ENCODE data around the gene PTGER4.
"Not testable (repeated sequence)": the region's sequence is repeated elsewhere in the genome, so short reads cannot be mapped to it uniquely, and the experiment has no call there.

The PTGER4 gene

DNA sequence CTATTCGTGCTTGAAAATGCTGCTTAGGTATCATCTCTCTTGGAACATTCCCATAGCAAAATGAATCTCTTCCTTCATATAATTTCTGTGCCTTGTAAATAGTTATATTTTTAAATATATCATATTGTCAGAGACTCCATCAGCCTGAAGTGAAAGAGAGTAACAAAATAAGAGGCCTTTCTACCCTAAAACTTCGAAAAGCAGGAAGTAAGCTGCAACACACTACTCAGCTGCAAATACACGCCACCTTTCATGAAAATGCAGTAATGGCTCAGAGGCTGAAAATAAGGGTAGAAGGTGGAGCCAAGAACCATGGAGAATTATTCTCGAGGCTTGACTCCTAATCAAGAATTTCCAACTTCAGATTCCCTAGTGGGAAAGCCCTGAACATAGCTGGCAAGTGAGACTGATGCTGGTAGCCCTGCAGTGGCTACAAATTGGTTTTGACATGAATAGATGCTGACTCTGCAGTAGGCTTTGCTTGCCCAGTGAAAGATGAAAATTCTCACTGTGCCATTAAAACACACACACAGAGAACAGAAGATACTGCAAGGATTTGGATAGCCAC lies 30.2 kb upstream of the PTGER4 start:
- DNase-seq (ENCODE audit: low spot score) = no peak
- TF ChIP-seq, protein P1, sequence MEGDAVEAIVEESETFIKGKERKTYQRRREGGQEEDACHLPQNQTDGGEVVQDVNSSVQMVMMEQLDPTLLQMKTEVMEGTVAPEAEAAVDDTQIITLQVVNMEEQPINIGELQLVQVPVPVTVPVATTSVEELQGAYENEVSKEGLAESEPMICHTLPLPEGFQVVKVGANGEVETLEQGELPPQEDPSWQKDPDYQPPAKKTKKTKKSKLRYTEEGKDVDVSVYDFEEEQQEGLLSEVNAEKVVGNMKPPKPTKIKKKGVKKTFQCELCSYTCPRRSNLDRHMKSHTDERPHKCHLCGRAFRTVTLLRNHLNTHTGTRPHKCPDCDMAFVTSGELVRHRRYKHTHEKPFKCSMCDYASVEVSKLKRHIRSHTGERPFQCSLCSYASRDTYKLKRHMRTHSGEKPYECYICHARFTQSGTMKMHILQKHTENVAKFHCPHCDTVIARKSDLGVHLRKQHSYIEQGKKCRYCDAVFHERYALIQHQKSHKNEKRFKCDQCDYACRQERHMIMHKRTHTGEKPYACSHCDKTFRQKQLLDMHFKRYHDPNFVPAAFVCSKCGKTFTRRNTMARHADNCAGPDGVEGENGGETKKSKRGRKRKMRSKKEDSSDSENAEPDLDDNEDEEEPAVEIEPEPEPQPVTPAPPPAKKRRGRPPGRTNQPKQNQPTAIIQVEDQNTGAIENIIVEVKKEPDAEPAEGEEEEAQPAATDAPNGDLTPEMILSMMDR (IDR thresholded peaks at IDR 0.05; ENCODE audit: extremely low read depth, missing control alignments) = no peak

DNA sequence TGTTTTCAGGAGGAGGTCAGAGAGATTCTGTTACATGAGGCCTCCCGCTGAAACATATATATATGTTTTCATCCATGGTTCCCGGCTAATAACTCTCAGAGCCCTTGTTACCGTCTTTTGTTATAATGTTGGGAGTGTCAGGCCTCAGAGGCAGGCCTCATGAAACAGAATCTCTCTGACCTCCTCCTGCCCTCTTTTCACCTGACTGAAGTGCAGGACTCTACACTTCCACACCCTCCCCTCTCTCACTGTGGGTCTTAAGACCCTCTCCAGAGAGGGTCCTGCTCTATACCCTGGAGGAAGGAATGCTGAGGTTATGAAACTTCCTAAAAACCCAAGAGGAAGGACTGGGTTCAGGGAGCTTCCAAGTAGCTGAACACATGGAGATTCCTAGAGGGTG lies 28.5 kb upstream of the PTGER4 start:
- TF ChIP-seq, protein P1 (IDR thresholded peaks at IDR 0.05; ENCODE audit: extremely low read depth, missing control alignments) = no peak
- DNase-seq (ENCODE audit: low spot score) = no peak

DNA sequence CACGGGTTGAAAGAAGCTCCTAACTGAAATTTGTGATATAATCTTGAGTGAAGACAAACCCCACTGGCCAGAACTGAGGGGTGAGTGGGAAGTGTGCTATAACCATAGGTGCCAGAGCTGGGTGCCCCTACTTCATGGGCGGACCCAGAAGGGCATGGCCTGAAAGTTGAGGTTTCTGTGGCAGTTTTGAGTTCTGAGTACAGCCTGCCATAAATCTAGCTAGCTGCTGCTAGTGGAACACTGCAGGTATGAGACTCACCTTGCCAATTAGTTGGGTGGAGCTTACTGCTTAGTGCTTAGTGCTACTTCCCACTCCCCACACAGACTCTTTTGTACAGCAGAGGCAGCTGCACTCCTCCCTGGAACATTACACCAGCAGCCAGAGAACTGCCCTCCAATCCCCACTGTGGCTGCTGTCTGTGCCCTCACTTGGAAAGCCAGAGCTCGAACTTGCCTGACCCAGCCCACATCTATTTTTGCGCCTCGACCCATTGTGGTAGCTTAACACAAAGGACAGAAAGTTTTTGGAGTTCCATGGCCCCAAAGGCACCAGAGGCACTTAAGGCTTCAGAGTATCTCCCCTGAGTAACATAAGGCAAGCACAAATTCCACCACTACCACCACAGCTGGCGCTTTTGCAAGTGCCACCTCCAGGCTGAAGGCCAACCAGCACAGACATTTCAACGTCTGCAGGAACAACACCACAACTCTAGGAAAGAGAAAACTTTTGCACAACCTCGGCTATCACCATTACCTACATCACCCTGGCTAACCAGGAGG lies 27.1 kb upstream of the PTGER4 start:
- no peak for DNase-seq (ENCODE audit: low spot score)

DNA sequence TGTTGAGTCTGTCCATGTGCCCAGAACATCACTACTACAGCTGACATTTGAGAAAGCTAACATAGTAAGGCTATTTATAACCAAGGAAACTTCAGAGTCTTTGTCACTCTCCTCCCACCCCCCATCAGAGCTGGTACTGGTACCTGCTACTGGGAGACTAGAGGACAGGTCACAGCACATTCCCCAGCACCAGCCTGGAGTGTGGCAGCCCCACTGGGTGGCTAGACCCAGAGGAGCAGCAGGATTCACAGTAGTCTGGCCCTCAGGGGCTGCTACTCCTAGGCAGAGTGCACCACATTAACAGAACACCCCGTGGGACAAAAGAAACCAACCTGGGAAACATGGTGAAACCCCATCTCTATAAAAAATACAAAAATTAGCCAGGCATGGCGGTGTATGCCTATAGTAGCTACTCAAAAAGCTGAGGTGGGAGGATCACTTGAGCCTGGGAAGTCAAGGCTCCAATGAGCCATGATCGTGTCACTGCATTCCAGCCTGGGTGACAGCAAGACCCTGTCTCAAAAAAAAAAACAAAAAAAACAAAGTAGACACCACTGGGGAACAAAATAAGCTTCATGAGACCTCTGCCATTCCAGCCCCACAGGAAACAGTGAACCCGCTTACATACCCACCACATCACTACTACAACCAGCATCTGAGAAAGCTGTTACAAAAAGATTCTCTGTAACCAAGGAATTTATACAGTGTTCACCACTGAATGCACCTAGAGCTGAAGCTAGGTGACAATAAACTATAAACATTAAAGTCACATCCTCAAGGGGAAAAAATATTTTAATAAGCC lies 26.3 kb upstream of the PTGER4 start:
- no peak for DNase-seq (ENCODE audit: low spot score)
- TF ChIP-seq, protein P1 (IDR thresholded peaks at IDR 0.05; ENCODE audit: extremely low read depth, missing control alignments) = no peak

More for the DNA sequence above, 27.1 kb upstream of the PTGER4 start:
- TF ChIP-seq, protein P1 (IDR thresholded peaks at IDR 0.05; ENCODE audit: extremely low read depth, missing control alignments) = no peak

DNA sequence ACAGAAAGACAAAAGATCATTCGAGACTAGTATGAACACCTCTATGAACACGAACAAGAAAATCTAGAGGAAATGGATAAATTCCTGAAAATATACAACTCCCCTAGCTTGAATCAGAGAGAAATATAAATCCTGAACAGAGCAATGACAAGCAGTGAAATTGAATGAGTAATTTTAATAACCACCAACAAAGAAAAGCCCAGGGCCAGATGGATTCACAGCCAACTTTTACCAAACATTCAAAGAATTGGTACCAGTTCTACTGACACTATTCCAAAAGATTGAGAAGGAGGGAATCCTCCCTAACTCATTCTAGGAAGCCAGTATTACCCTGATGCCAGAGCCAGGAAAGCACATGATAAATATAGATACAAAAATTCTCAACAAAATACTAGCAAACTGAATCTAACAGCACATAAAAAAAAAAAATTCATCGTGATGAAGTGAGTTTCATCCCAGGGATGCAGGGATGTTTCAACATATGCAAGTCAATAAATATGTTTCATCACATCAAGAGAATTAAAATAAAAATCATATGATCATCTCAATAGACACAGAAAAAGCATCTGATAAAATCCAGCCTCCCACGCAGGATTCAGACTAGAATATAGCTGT lies 25.2 kb upstream of the PTGER4 start:
- DNase-seq (ENCODE audit: low spot score) = no peak
- TF ChIP-seq, protein P1 (IDR thresholded peaks at IDR 0.05; ENCODE audit: extremely low read depth, missing control alignments) = no peak

DNA sequence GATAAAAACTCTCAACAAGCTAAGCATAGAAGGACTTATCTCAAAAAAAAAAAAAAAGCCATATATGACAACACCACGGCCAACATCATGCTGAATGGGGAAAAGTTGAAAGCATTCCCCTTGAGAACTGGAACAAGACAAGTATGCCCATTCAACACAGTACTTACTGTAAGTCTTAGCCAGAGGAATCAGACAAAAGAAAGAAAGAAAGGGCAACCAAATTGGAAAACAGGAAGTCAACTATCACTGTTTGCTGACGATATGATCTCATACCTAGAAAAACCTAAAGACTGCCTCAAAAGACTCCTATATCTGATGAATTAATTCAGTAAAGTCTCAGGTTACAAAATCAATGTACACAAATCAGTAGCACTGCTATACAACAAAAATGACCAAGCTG lies 24.6 kb upstream of the PTGER4 start:
- no peak for DNase-seq (ENCODE audit: low spot score)

DNA sequence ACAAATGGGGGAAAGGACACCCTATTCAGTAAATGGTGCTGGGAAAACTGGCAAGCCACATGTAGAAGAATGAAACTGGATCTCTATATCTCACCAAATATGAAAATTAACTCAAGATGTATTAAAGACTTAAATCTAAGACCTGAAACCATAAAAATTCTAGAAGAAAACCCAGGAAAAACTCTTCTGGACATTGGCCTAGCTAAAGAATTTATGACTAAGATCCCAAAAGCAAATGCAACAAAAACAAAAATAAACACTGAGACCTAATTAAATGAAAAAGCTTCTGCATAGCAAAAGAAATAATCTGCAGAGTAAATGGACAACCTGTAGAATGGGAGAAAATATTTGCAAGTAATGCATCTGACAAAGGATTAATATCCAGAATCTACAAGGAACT lies 23.6 kb upstream of the PTGER4 start:
- DNase-seq (ENCODE audit: low spot score) = not testable (repeated sequence)

More for the DNA sequence above, 24.6 kb upstream of the PTGER4 start:
- TF ChIP-seq, protein P1 (IDR thresholded peaks at IDR 0.05; ENCODE audit: extremely low read depth, missing control alignments) = no peak
